ENCODE results near the gene S100A16. TPM values are rescaled to one million over a fixed set of nuclear protein-coding genes. Genes with fewer than 3 reads are reported as not detected.

Gene S100A16
- total RNA-seq, 2 donors from 2014 or later = 20.1 to 42.5 TPM

- TF ChIP-seq CTCF (IDR thresholded peaks at IDR 0.05) (peak in 1 of 7 experiments; percentile 37), POLR2A (IDR thresholded peaks at IDR 0.05) (no peak)
- DNase-seq (peak in 3 of 4 donors; percentile 43 to 50 (median 46)), ATAC-seq (no peak)
- WGBS, 2 donors = 52 to 56% methylated on average over 9 to 10 of the region's 10 CpGs
- no peaks in the 10 kb centered on the region for H3K36me3 ChIP-seq (replicated peaks in 1 of 2; ENCODE audit: insufficient read depth in 1 of 2, low read depth in 2 of 2)
- intact Hi-C loops (cut with DNase I) = no loop called here
- H3K4me3 ChIP-seq = peak within 1 kb of the TSS in 1 of 2 donors; percentile 24
- no peaks in the 10 kb centered on the region for H3K27me3 ChIP-seq
- H3K4me1 ChIP-seq = peaks cover 27% of the 10 kb centered on the region
- H3K9me3 ChIP-seq = no peaks in the 10 kb centered on the region
- H3K27ac ChIP-seq = peak within 1 kb of the TSS; percentile 71 to 87 (median 80)
Measured at GRCh38 chr1:153627715-153628626, 15.0 kb upstream of the S100A16 start, which contains the start of gene S100A1. S100A1 (plus strand) TSS chr1:153628434; CDS start chr1:153630522, 2,088 bp downstream.

- intact Hi-C loops (cut with DNase I) = no loop called here
- Histone ChIP-seq H3K4me3 (peak within 1 kb of the TSS in 1 of 2 donors; percentile 24), H3K9me3 (no peaks in the 10 kb centered on the region), H3K27me3 (no peaks in the 10 kb centered on the region), H3K4me1 (peaks cover 25% of the 10 kb centered on the region), H3K27ac (peak within 1 kb of the TSS; percentile 71 to 87 (median 80)), H3K36me3 (replicated peaks in 1 of 2; ENCODE audit: insufficient read depth in 1 of 2, low read depth in 2 of 2) (no peaks in the 10 kb centered on the region)
- DNase-seq (peak; percentile 78 to 88 (median 86)), ATAC-seq (peak; percentile 85)
- TF ChIP-seq CTCF (IDR thresholded peaks at IDR 0.05) = peak in 6 of 7 experiments; percentile 28 to 65 (median 56)
- peak; percentile 62 to 86 (median 84) for TF ChIP-seq POLR2A (IDR thresholded peaks at IDR 0.05)
- WGBS, 2 donors = 7 to 10% methylated on average over 20 to 28 of the region's 28 CpGs
Measured at GRCh38 chr1:153626904-153627714, 14.2 kb upstream of the S100A16 start, which contains the start of gene S100A13. S100A13 (minus strand) TSS chr1:153627505; CDS start chr1:153626472, 1,033 bp downstream.

GRCh38 chr1:153626477-153626903, 13.6 kb upstream of the S100A16 start:
- TF ChIP-seq POLR2A (IDR thresholded peaks at IDR 0.05) = no peak
- no peak for TF ChIP-seq CTCF (IDR thresholded peaks at IDR 0.05)
- no peaks in the 10 kb centered on the region for H3K27me3 ChIP-seq
- intact Hi-C loops (cut with DNase I) = no loop called here
- WGBS, 2 donors = 36 to 58% methylated on average over 2 to 3 of the region's 3 CpGs
- H3K4me1 ChIP-seq = peaks cover 25% of the 10 kb centered on the region
- peak overlapping the region in 1 of 2 donors; percentile 24 for H3K4me3 ChIP-seq
- H3K27ac ChIP-seq = peak overlapping the region; percentile 71 to 87 (median 80)
- ATAC-seq = no peak
- no peaks in the 10 kb centered on the region for H3K9me3 ChIP-seq
- DNase-seq = no peak
- H3K36me3 ChIP-seq (replicated peaks in 1 of 2; ENCODE audit: insufficient read depth in 1 of 2, low read depth in 2 of 2) = no peaks in the 10 kb centered on the region

GRCh38 chr1:153624965-153625611, 12.2 kb upstream of the S100A16 start:
- no peak overlapping the region for H3K27ac ChIP-seq
- WGBS, 2 donors = 85 to 93% methylated on average over 10 of the region's 10 CpGs
- no peak for DNase-seq
- H3K4me1 ChIP-seq = peaks cover 25% of the 10 kb centered on the region
- no peaks in the 10 kb centered on the region for H3K9me3 ChIP-seq
- ATAC-seq = no peak
- no peaks in the 10 kb centered on the region for H3K36me3 ChIP-seq (replicated peaks in 1 of 2; ENCODE audit: insufficient read depth in 1 of 2, low read depth in 2 of 2)
- intact Hi-C loops (cut with DNase I) = no loop called here
- no peak overlapping the region for H3K4me3 ChIP-seq
- TF ChIP-seq CTCF (IDR thresholded peaks at IDR 0.05) = no peak
- no peak for TF ChIP-seq POLR2A (IDR thresholded peaks at IDR 0.05)
- no peaks in the 10 kb centered on the region for H3K27me3 ChIP-seq

All from body of pancreas (tissue), 4 donors.